Lower leg skin (tissue), 4 donors: ENCODE measurements around the gene MAP3K7. TPM values are rescaled to one million over a fixed set of nuclear protein-coding genes. Genes with fewer than 3 reads are reported as not detected.

Experiments
- DNase-seq, 2 donors: peaks; one replicate each; pipeline ENCODE4 v3.0.0-alpha.2; 2019; ENCODE audit warnings: low spot score in 2 of 2
- H3K4me3 ChIP-seq: fragments of 200-600 bp; sonication (generic); 2 replicates; pipeline ENCODE4 v1.5.1; 2017; ENCODE audit warnings: mild to moderate bottlenecking, low read depth; ENCODE audit not compliant: poor library complexity, severe bottlenecking
- POLR2A ChIP-seq, 2 donors: fragments of 450-650 bp; IDR thresholded peaks; one replicate each; pipeline ENCODE4 v1.6.1; 2016 to 2017; ENCODE audit warnings: antibody characterized with exemption in 2 of 2, mild to moderate bottlenecking in 1 of 2, moderate library complexity in 1 of 2
- WGBS, 2 donors: methylation state at CpG; one replicate each; pipeline ENCODE4 v1.1.5; 2018; 5-methylcytosine and 5-hydroxymethylcytosine counted together
- intact Hi-C: fragments of 100-400 bp; cut with DNase I; formaldehyde crosslinking; loops from one replicate; pipeline ENCODE4 v1.15.0; 2023; ENCODE audit warnings: low total_unique reads
- total RNA-seq, 4 donors: library from RNA; depleted of rRNA; stranded (reverse); fragments of >200 nt; gene quantifications; one replicate each; pipeline ENCODE4 v1.1.0, GENCODE V29; 2016
- TF ChIP-seq, protein P1 (sequence below), 3 donors: fragments of 450-650 bp; IDR thresholded peaks; one replicate each; pipeline ENCODE4 v1.5.1; 2016; ENCODE audit warnings: antibody characterized with exemption in 3 of 3, mild to moderate bottlenecking in 3 of 3, moderate library complexity in 2 of 3

Gene MAP3K7
- total RNA-seq, 4 donors from 2014 or later, result 21.5 to 25.8 (median 23.5) TPM

DNA sequence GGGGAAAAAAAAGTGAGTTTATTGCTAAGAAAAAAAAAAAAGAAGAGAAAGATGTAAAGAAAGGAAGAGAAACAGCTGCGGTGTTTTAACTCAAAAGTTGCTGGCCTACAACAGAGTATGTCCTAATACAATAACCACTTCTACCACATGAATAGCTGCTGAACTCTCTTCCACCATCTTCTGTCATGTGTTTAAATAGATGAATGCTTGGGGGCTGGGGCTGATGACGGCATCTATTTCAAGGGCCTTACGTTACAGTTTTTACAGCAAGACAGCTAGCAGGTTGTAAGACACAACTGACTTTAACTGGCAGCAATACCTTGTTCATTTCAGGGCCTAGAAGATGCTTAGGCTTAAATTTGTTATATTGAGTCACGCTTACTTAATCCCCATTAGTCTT is 50.4 kb downstream of the MAP3K7 start:
- no peak for DNase-seq
- intact Hi-C loops, result no loop called here
- TF ChIP-seq POLR2A (IDR thresholded peaks at IDR 0.05), result no peak
- TF ChIP-seq, protein P1, sequence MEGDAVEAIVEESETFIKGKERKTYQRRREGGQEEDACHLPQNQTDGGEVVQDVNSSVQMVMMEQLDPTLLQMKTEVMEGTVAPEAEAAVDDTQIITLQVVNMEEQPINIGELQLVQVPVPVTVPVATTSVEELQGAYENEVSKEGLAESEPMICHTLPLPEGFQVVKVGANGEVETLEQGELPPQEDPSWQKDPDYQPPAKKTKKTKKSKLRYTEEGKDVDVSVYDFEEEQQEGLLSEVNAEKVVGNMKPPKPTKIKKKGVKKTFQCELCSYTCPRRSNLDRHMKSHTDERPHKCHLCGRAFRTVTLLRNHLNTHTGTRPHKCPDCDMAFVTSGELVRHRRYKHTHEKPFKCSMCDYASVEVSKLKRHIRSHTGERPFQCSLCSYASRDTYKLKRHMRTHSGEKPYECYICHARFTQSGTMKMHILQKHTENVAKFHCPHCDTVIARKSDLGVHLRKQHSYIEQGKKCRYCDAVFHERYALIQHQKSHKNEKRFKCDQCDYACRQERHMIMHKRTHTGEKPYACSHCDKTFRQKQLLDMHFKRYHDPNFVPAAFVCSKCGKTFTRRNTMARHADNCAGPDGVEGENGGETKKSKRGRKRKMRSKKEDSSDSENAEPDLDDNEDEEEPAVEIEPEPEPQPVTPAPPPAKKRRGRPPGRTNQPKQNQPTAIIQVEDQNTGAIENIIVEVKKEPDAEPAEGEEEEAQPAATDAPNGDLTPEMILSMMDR (IDR thresholded peaks at IDR 0.05), result no peak
- H3K4me3 ChIP-seq, result no peak overlapping the region
- 96% methylated on average over 4 of the region's 4 CpGs for WGBS, 2 donors

DNA sequence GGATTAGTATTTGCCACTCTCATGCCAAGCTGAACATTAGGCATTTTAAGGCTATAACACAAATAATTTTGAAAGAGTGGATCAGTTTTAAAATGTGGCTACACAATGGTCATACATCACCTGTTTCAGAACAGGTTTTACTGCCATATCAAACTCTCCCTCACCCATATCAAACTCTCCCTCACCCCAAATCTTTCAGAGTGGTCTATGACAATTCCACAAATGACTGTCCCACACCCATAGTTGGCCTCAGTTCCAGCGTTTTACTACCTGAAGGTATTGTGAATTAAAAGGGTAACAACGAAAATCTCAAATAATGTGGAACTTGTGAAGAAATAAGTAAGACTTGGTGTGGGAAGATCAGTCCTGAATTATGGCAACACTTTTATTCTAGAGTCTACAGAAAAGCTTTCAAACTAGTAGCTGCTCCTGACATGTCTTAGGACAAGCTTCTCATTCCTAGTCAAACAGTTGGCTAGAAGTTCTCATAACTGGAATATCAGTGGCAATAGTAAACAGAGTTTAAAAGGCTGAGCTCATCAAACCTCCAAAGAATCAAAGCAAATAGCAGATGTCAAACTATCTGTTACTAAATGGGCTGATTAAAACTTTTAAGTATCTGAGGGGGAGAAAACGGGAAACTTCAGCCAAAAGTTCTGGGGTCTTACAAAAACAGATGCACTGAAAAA is 52.4 kb downstream of the MAP3K7 start:
- TF ChIP-seq, protein P1 (IDR thresholded peaks at IDR 0.05), result no peak
- no peak for TF ChIP-seq POLR2A (IDR thresholded peaks at IDR 0.05)
- intact Hi-C loops, result no loop called here
- no peak overlapping the region for H3K4me3 ChIP-seq
- no peak for DNase-seq
- 92% methylated on average over 3 of the region's 3 CpGs for WGBS, 2 donors

DNA sequence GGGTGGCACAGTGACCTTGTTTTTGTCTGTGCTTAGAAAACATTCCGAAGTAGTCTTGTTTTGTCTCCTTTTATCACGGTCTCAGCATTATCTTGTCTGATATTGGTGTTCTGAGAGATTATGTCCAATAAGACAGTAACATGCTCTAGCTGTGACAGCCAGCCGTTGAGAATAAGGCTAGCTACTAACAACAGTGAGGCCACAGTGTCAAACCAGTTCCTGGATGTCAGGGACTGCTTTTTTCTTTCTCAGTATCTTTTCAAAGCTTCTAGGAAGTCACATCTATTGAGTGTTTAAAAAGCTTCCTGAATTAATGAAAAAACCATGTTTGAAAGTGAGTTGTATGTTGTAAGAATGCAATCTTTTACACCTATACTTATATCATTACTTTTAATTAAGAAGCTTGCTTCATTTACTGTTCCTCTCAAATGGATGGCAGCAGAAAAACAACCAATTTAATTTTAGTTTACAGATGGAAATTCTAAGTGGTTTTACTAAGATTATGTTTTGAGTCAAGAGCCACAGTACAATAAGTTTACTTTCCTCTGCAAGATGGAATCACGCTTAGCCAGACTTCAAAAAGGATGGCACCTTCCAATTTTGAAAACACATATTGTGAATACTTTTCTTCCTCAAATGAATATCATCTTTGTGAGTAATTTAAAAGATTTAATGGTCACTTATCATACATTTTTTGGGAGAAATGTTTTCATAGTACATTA is 53.1 kb downstream of the MAP3K7 start:
- DNase-seq, result no peak
- intact Hi-C loops, result no loop called here
- 90 to 96% methylated on average over 4 of the region's 4 CpGs for WGBS, 2 donors
- H3K4me3 ChIP-seq, result no peak overlapping the region
- TF ChIP-seq, protein P1 (IDR thresholded peaks at IDR 0.05), result no peak
- TF ChIP-seq POLR2A (IDR thresholded peaks at IDR 0.05), result no peak

DNA sequence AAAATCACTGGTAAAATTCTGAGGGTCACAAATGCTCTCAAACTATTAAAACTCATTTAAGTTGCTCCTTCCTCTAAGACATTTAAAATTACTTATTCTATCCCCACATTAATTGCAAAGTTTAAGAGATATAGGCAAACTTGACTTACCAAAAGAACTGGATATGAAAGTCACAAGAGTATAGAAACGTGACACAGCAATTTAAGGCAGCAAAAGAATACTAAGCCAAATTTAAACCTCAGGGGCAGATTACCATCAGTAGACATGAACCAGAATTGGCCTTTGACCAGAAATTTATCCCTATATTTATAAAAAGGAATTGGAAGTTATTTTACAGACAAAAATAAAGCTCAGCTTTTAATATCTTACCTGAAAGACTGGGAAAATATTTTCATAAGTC is 56.0 kb downstream of the MAP3K7 start:
- TF ChIP-seq, protein P1 (IDR thresholded peaks at IDR 0.05), result no peak
- TF ChIP-seq POLR2A (IDR thresholded peaks at IDR 0.05), result no peak
- no peak for DNase-seq
- no peak overlapping the region for H3K4me3 ChIP-seq
- intact Hi-C loops, result no loop called here
- 61 to 62% methylated on average over 1 of the region's 1 CpG for WGBS, 2 donors

DNA sequence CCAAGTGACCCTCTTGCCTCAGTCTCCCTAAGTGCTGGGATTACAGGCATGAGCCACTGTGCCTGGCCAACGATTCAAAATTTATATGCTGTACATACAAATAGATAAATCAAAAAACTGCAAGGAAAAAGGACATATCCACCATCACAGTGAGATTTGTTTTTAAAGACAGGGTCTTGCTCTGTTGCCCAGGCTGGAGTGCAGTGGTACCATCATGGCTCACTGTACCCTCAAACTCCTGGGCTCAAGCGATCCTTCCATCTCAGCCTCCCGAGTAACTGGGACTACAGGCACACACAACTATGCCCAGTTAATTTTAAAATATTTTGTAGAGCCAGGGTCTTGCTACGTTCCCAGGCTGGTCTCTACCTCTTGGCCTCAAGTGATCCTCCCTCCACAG is 61.5 kb downstream of the MAP3K7 start:
- no peak for DNase-seq
- 81 to 96% methylated on average over 4 of the region's 4 CpGs for WGBS, 2 donors

More for the DNA sequence above, 61.5 kb downstream of the MAP3K7 start:
- TF ChIP-seq, protein P1 (IDR thresholded peaks at IDR 0.05), result no peak
- no peak for TF ChIP-seq POLR2A (IDR thresholded peaks at IDR 0.05)
- no peak overlapping the region for H3K4me3 ChIP-seq
- intact Hi-C loops, result no loop called here
